Endothelial cell of umbilical vein (primary cell): ENCODE results near the gene C17orf107. TPM values are rescaled to one million over a fixed set of nuclear protein-coding genes. Genes with fewer than 3 reads are reported as not detected.

ENCODE experiments used
- BruUV-seq: library from RNA; stranded (reverse); fragments of 400-500 nt; replicated peaks from 2 replicates; lab custom pipeline; 2021; lab: Mats Ljungman, UMichigan
- CTCF ChIA-PET: fragments of 300-600, 350-600 bp; sonication (Branson Sonifier 250); formaldehyde crosslinking; loops from one replicate; lab custom pipeline; 2021; ENCODE audit warnings: antibody characterized with exemption, inconsistent platforms; lab: Charles Lee
- POLR2A ChIA-PET: fragments of 300-600, 350-600 bp; sonication (Branson Sonifier 250); formaldehyde crosslinking; loops from one replicate; lab custom pipeline; 2021; ENCODE audit warnings: antibody characterized with exemption, inconsistent platforms; lab: Charles Lee
- DNase-seq: peaks from one replicate; pipeline ENCODE4 v3.0.0-alpha.2; 2011; ENCODE audit warnings: low read depth, low spot score
- FAIRE-seq: peaks from 2 replicates; lab custom pipeline; 2011; peaks lifted over from hg19 to GRCh38; lab: Jason Lieb, UNC
- H2AFZ ChIP-seq: 2 replicates; pipeline ENCODE4 v1.6.0; 2012; ENCODE audit warnings: low read depth, low read length, control low read depth, inconsistent platforms
- H3K27ac ChIP-seq: 2 replicates; pipeline ENCODE4 v1.5.1; 2011; ENCODE audit warnings: low read depth, mild to moderate bottlenecking, control low read depth, low read length, moderate library complexity; ENCODE audit not compliant: insufficient read depth
- H3K27me3 ChIP-seq, 2 experiments: 2 replicates each; pipeline versions ENCODE4 v1.6.0 to v1.6.1; 2011; ENCODE audit warnings: low read length in 2 of 2, mixed read lengths in 1 of 2; ENCODE audit not compliant: control insufficient read depth in 2 of 2, insufficient read depth in 2 of 2
- H3K36me3 ChIP-seq, 2 experiments: 2 replicates in 1 of 2; 3 replicates in 1 of 2; pipeline ENCODE4 v1.5.1; 2011; ENCODE audit warnings: low read length in 2 of 2, mild to moderate bottlenecking in 1 of 2, moderate library complexity in 1 of 2; ENCODE audit not compliant: control insufficient read depth in 2 of 2, insufficient read depth in 2 of 2; ENCODE audit errors: extremely low read depth in 1 of 2
- H3K4me1 ChIP-seq: 3 replicates; pipeline ENCODE4 v1.5.1; 2011; ENCODE audit warnings: mild to moderate bottlenecking, low read length; ENCODE audit not compliant: control insufficient read depth, insufficient read depth; ENCODE audit errors: extremely low read depth
- H3K4me2 ChIP-seq: 2 replicates; pipeline ENCODE4 v1.6.1; 2011; ENCODE audit warnings: low read length, control low read depth, mixed read lengths; ENCODE audit not compliant: insufficient read depth
- H3K4me3 ChIP-seq, 3 experiments: fragments of 200-600 bp in 1 of 3; sonication (generic), shearing (Covaris generic) in 1 of 3; replicated peaks in 1 of 3; 2 replicates each; pipeline ENCODE4 v1.5.1; 2011 to 2016; ENCODE audit warnings: control low read depth in 3 of 3, low read length in 3 of 3, mild to moderate bottlenecking in 2 of 3, inconsistent platforms in 1 of 3, low read depth in 1 of 3, moderate library complexity in 1 of 3; ENCODE audit not compliant: insufficient read depth in 1 of 3
- H3K79me2 ChIP-seq: 2 replicates; pipeline ENCODE4 v1.6.0; 2012; ENCODE audit warnings: low read length, inconsistent platforms; ENCODE audit not compliant: control insufficient read depth, insufficient read depth
- H3K9ac ChIP-seq: replicated peaks from 2 replicates; pipeline ENCODE3; 2011; ENCODE audit warnings: low read length, control low read depth; ENCODE audit not compliant: insufficient read depth; ENCODE audit errors: extremely low read depth
- H3K9me1 ChIP-seq: replicated peaks from 3 replicates; pipeline ENCODE4 v1.6.0; 2011; ENCODE audit warnings: mild to moderate bottlenecking, low read length; ENCODE audit not compliant: control insufficient read depth, insufficient read depth; ENCODE audit errors: extremely low read depth
- H3K9me3 ChIP-seq: replicated peaks from 2 replicates; pipeline ENCODE4 v1.5.1; 2012; ENCODE audit warnings: low read length, inconsistent platforms; ENCODE audit not compliant: control insufficient read depth, insufficient read depth
- H4K20me1 ChIP-seq: replicated peaks from 2 replicates; pipeline ENCODE3; 2011; ENCODE audit warnings: mild to moderate bottlenecking, low read length; ENCODE audit not compliant: control insufficient read depth, insufficient read depth; ENCODE audit errors: extremely low read depth
- CTCF ChIP-seq, 2 donors: IDR thresholded peaks; 1 replicate in 1 of 2; 2 replicates in 1 of 2; pipeline ENCODE4 v1.5.1; 2011; ENCODE audit warnings: low read length in 2 of 2, mild to moderate bottlenecking in 2 of 2, moderate library complexity in 2 of 2, control low read depth in 1 of 2, inconsistent platforms in 1 of 2, low read depth in 1 of 2; ENCODE audit not compliant: insufficient read depth in 1 of 2; ENCODE audit errors: extremely low read depth in 1 of 2
- EZH2 ChIP-seq: IDR thresholded peaks from 2 replicates; pipeline ENCODE4 v1.6.1; 2012; ENCODE audit warnings: borderline replicate concordance, low read depth, mild to moderate bottlenecking, moderate library complexity, low read length, inconsistent platforms; ENCODE audit not compliant: severe bottlenecking
- FOS ChIP-seq: IDR thresholded peaks from 2 replicates; pipeline ENCODE4 v1.6.1; 2011; ENCODE audit warnings: mild to moderate bottlenecking, low read length, moderate library complexity, borderline replicate concordance; ENCODE audit not compliant: insufficient read depth
- GATA2 ChIP-seq: IDR thresholded peaks from 2 replicates; pipeline ENCODE4 v1.7.0; 2011; ENCODE audit warnings: low read depth, mild to moderate bottlenecking, moderate library complexity, mixed read lengths, low read length; ENCODE audit not compliant: insufficient read length, insufficient read depth
- JUN ChIP-seq: IDR thresholded peaks from 2 replicates; pipeline ENCODE4 v1.6.1; 2011; ENCODE audit warnings: borderline replicate concordance, low read depth; ENCODE audit not compliant: insufficient read length, insufficient read depth
- MYC ChIP-seq: IDR thresholded peaks from one replicate; pipeline ENCODE4 v1.6.1; 2011; ENCODE audit warnings: mild to moderate bottlenecking, low read depth, low read length
- POLR2A ChIP-seq: IDR thresholded peaks from 2 replicates; pipeline ENCODE4 v1.6.1; 2012; ENCODE audit warnings: low read depth, mild to moderate bottlenecking, control low read depth, low read length
- POLR2AphosphoS5 ChIP-seq: IDR thresholded peaks from 2 replicates; pipeline ENCODE4 v1.6.1; 2012; ENCODE audit warnings: low read depth, mild to moderate bottlenecking, control low read depth, low read length, moderate library complexity; ENCODE audit not compliant: insufficient read depth
- dilution Hi-C: fragments of 300-500 bp; cut with MboI; formaldehyde crosslinking; loops from one replicate; pipeline ENCODE4 v1.15.0; 2019; ENCODE audit warnings: low sequenced_read_pairs; ENCODE audit not compliant: extremely low pct_ligation_motif_present
- intact Hi-C: fragments of 100-400 bp; cut with micrococcal nuclease; formaldehyde crosslinking; loops from one replicate; pipeline ENCODE4 v1.10.0; 2022
- polyA plus RNA-seq, 4 experiments: library from polyadenylated mRNA; depleted of rRNA in 3 of 4; stranded (reverse) in 3 of 4; unstranded in 1 of 4; fragments of >200 nt; gene quantifications; 2 replicates each; pipeline versions ENCODE4 v1.2.1 to v1.2.3, GENCODE V29; 2011 to 2012; ENCODE audit warnings: missing spikeins in 1 of 4
- total RNA-seq: library from RNA; stranded (reverse); gene quantifications from 2 replicates; pipeline ENCODE4 v1.2.3, GENCODE V29; 2021
- TF ChIP-seq, protein P1 (sequence below): IDR thresholded peaks from 2 replicates; pipeline ENCODE4 v1.6.1; 2011; ENCODE audit not compliant: insufficient read depth, insufficient read length

Gene C17orf107
- total and polyA plus RNA-seq, 2 donors (not counting 3 experiments of a cell fraction or from before 2014, with no cell fraction given): 0.68 to 1.0 TPM

DNA sequence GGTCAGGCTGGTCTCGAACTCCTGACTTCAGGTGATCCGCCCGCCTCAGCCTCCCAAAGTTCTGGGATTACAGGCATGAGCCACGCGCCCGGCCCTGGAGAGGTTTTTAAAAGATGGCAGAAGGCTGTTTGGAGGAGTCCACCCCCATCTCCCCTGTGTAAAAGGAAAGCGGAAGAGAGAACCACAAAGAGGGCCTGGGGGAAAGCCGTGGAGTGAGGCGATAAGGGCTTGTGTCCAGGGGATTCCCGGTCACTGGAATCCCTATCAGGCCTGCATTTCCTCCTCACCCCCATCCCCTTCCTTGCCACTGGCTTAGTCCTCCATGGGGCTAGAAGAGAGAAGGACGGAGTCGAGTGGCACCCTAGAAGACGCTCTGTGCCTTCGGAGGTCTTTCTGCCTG lies 32.6 kb downstream of the C17orf107 start, which contains the start of gene GP1BA:
Gene GP1BA, plus strand, starts transcription at position 315 of the 400 bp plus-strand sequence. CDS start 328 bp downstream, outside the sequence.
- no peak within 1 kb of the TSS for H3K9ac ChIP-seq
- H2AFZ ChIP-seq: no peak within 1 kb of the TSS
- dilution Hi-C loops (no loop called here), intact Hi-C loops (no loop called here)
- H3K4me2 ChIP-seq: no peak within 1 kb of the TSS
- peaks cover 0 to 6% of the 10 kb centered on the region in 2 experiments for H3K36me3 ChIP-seq
- DNase-seq: no peak
- H3K4me1 ChIP-seq: peaks cover 7% of the 10 kb centered on the region
- no peak for FAIRE-seq
- H3K9me1 ChIP-seq: no peaks in the 10 kb centered on the region
- no peaks in the 10 kb centered on the region for H3K79me2 ChIP-seq
- POLR2A ChIA-PET: no interaction called here
- H3K4me3 ChIP-seq: no peak within 1 kb of the TSS
- BruUV-seq: no TSS peak
- TF ChIP-seq JUN (no peak), FOS (no peak)
- no peaks in the 10 kb centered on the region for H3K9me3 ChIP-seq
- no peak within 1 kb of the TSS for H3K27ac ChIP-seq
- no peaks in the 10 kb centered on the region for H3K27me3 ChIP-seq
- CTCF ChIA-PET: interaction anchor here (1.2 kb wide), 1 partner anchor 23 kb away, joined by 3 read pairs; no protein-coding TSS in a partner anchor
- no peaks in the 10 kb centered on the region for H4K20me1 ChIP-seq

GRCh38 chr17:4932756-4933155 lies 33.4 kb downstream of the C17orf107 start:
- Histone ChIP-seq H4K20me1 (no peaks in the 10 kb centered on the region), H3K4me2 (no peak overlapping the region), H3K27ac (no peak overlapping the region), H2AFZ (no peak overlapping the region), H3K9me3 (no peaks in the 10 kb centered on the region), H3K4me3 (no peak overlapping the region), H3K4me1 (peaks cover 7% of the 10 kb centered on the region), H3K79me2 (no peaks in the 10 kb centered on the region), H3K9me1 (no peaks in the 10 kb centered on the region), H3K9ac (no peak overlapping the region), H3K36me3 (peaks cover 0 to 13% of the 10 kb centered on the region in 2 experiments), H3K27me3 (no peaks in the 10 kb centered on the region)
- intact Hi-C loops: no loop called here
- TF ChIP-seq MYC: no peak
- TF ChIP-seq POLR2A: no peak
- TF ChIP-seq, protein P1, sequence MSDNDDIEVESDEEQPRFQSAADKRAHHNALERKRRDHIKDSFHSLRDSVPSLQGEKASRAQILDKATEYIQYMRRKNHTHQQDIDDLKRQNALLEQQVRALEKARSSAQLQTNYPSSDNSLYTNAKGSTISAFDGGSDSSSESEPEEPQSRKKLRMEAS: no peak
- no peak for TF ChIP-seq EZH2
- no peak for TF ChIP-seq FOS
- no peak for TF ChIP-seq JUN
- TF ChIP-seq GATA2: no peak
- no peak for TF ChIP-seq POLR2AphosphoS5
- no peak for TF ChIP-seq CTCF (IDR thresholded peaks at IDR 0.05; ENCODE audit: extremely low read depth in 1 of 2, insufficient read depth in 1 of 2, low read depth in 1 of 2, low read length in 2 of 2)
- no TSS peak for BruUV-seq
- DNase-seq (no peak), FAIRE-seq (no peak)
- dilution Hi-C loops: no loop called here
- POLR2A ChIA-PET: no interaction called here
- CTCF ChIA-PET: interaction anchor here (1.2 kb wide), 1 partner anchor 23 kb away, joined by 3 read pairs; no protein-coding TSS in a partner anchor
